Urinary bladder (tissue), 4 donors: Measurements from ENCODE around the gene MIER2. TPM values are rescaled to one million over a fixed set of nuclear protein-coding genes. Genes with fewer than 3 reads are reported as not detected.

Source experiments
- DNase-seq: peaks from one replicate; pipeline ENCODE4 v3.0.0-alpha.2; 2015; ENCODE audit errors: extremely low spot score
- H3K27ac ChIP-seq: one replicate; pipeline ENCODE4 v1.5.1; 2013; ENCODE audit warnings: low read depth, mild to moderate bottlenecking, moderate library complexity
- H3K36me3 ChIP-seq: one replicate; pipeline ENCODE4 v1.6.1; 2013; ENCODE audit warnings: mild to moderate bottlenecking, moderate library complexity; ENCODE audit not compliant: insufficient read depth
- H3K4me1 ChIP-seq: one replicate; pipeline ENCODE4 v1.6.1; 2013; ENCODE audit warnings: mild to moderate bottlenecking, moderate library complexity; ENCODE audit not compliant: insufficient read depth
- H3K4me3 ChIP-seq: one replicate; pipeline ENCODE4 v1.5.1; 2013; ENCODE audit warnings: low read depth, low read length
- WGBS: extraction: QIAGEN DNeasy Blood & Tissue Kit; methylation state at CpG from one replicate; pipeline ENCODE4 v1.1.7; 2013; 5-methylcytosine and 5-hydroxymethylcytosine counted together
- polyA plus RNA-seq: library from polyadenylated mRNA; stranded (reverse); fragments of 200-250 nt; gene quantifications from one replicate; pipeline ENCODE4 v1.2.3, GENCODE V29; 2013
- total RNA-seq: library from RNA; depleted of rRNA; stranded (reverse); fragments of >200 nt; gene quantifications from one replicate; pipeline ENCODE4 v1.2.3, GENCODE V29; 2014
- donor health status: healthy with polysubstance abuse.
- donor health status: healthy.

The MIER2 gene
- total and polyA plus RNA-seq, 2 donors, result 16.0 to 30.4 TPM

DNA sequence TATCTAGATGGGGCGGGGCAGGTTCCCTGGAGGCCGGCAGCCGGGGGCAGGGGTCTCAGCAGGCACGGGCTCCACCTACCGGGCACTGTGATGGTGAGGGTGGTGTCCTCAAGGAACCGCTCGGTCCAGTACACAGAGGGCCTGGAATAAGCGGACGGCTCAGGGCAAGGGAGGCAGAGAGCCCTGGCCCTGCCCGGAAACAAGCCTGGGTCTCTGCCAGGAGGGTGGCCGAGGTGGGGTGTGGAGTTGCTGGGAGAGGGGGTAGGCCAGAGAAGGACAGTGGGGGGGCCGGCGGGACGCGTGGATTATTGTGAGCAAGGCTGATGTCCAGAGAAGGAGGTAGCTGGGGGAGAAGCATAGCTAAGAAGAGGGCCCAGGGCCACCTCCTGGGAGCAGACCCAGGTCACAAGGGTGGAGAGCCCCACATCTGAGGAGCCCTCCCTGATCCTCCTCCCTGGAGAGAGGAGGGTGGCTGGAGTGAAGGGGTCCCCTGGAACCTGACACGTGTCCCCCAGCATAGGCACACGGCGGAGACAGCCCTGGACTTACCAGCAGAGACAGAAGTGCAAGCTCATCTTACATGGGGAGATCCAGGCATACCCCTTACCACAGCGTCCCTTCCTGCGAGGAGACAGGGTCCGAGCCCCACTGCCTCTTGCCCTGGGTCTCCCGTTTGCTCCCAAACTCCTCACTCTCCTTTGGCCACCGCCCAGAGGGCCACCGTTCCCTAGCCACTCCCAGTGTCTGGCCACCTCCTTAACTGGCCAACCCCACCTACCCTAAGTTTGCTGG is 29.0 kb upstream of the MIER2 start:
- no peak overlapping the region for H3K27ac ChIP-seq
- H3K36me3 ChIP-seq, result no peaks in the 10 kb centered on the region
- no peak for DNase-seq
- no peak overlapping the region for H3K4me3 ChIP-seq
- WGBS, result 80% methylated on average over 24 of the region's 24 CpGs
- no peaks in the 10 kb centered on the region for H3K4me1 ChIP-seq

DNA sequence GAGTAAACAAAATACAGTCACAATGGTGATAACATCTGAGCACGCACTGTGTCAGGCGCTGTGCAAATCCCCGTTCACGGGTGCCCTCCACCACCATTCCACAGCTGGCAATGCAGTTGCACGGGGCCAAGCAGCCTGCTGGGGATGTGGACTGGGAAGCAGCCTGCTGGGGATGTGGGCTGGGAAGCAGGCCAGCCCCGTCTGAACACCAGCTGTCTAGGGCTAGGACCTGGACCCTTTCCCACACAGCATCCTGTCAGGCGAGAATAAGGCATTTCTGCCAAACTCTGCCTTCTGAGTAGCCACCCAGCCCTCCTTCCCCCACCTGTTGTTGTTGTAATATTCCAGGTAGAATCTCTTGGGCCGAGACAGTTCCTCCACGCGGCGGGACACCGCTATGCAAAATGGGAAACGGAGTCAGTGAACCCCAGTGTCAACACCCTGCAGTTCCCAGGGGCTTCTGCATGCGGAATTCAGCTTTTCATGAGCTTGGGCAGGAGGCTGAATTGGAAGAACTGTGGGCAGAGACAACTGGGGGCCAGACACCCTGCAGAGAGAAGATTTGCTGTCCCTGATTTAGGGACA is 27.8 kb upstream of the MIER2 start:
- WGBS, result 27% methylated on average over 14 of the region's 14 CpGs
- no peaks in the 10 kb centered on the region for H3K36me3 ChIP-seq

DNA sequence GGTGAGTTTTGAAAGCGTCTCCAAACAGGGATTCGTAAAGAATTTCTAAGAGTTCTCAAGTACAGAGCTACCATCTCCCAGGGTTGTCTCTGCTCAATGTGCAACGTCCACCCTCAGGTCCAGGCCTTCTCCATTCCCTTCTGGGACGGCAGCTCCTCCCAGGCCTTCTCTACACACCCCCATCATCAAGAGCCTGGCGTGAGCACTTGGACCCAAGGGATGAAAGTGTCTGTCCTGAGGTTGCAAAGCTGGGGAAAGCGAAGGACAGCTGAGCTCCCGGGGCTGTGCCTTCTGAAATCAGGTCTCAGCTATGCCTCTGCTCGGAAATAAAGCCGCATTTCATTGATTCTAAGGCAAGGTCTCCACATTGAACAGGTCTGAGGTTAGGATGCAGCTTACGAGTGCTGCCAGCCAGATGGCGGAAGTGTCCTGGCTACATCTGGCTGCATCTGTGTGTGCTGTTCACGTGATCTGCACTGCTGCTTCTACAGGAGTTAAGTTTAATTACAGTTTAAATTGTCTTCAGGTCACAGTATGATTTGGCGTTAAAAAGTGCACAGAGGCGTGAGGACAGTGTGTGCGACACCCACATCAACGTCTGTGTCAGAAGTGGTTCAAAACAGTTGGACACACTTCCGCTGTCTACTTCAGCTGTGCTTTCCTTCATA is 27.0 kb upstream of the MIER2 start:
- Histone ChIP-seq H3K27ac (no peak overlapping the region), H3K36me3 (no peaks in the 10 kb centered on the region), H3K4me3 (no peak overlapping the region), H3K4me1 (no peaks in the 10 kb centered on the region)
- DNase-seq, result no peak
- WGBS, result 51% methylated on average over 17 of the region's 17 CpGs

More for the DNA sequence above, 27.8 kb upstream of the MIER2 start:
- Histone ChIP-seq H3K4me3 (no peak overlapping the region), H3K4me1 (no peaks in the 10 kb centered on the region), H3K27ac (no peak overlapping the region)
- peak; percentile 21 for DNase-seq

DNA sequence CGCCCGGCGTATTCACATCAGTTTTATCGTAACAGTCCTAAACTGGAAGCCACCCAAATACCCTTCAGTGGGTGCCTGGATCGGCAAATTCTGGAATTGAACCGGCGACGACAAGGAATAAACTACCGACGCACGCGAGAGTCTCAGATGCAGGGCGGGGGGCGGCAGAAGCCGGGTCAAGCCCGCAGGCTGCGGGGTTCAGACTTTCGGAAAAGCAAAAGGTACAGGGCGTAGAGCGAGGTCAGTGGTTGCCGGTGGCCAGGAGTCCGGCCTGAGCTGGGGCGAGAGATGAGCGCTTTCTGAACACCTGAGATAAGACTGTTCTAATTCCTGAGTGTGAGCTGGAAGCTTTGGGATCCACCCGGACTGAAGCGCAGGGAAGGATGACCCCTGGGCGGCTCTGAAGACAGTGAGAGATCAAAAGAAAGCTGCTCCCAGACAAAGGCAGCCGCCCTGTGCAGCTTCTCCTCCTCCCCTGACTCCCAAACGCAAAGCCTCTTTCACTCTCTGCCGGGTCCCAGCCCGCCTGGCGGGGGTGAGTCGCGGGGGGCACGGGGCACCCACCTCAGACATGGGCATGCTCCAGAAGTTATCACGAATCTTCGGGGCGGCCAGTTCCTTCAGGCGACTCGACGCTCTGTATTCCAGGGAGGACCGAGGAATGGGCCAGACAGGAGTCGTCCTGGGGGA is 26.2 kb upstream of the MIER2 start:
- no peaks in the 10 kb centered on the region for H3K4me1 ChIP-seq
- no peaks in the 10 kb centered on the region for H3K36me3 ChIP-seq
- WGBS, result 89% methylated on average over 43 of the region's 43 CpGs
- H3K27ac ChIP-seq, result no peak overlapping the region
- no peak for DNase-seq
- no peak overlapping the region for H3K4me3 ChIP-seq

DNA sequence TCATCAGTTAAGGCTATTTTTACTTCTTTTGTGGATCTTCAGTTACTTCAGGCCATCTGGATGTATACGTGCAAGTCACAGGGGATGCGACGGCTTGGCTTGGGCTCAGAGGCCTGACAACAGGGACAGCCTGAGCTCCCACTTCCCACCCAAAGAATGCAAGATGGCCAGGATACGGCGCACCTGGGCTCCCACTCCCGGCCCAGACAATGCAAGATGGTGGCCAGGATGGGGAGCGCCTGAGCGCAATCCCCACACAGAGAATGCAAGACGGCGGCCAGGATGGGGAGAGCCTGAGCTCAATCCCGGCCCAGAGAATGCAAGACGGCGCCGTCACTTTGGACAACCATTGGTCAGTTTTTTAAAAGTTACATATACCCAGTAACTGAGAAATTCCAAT is 25.3 kb upstream of the MIER2 start:
- H3K4me1 ChIP-seq, result no peaks in the 10 kb centered on the region
- WGBS, result 97% methylated on average over 14 of the region's 14 CpGs
- no peak for DNase-seq
- no peak overlapping the region for H3K27ac ChIP-seq
- no peaks in the 10 kb centered on the region for H3K36me3 ChIP-seq
- H3K4me3 ChIP-seq, result no peak overlapping the region

DNA sequence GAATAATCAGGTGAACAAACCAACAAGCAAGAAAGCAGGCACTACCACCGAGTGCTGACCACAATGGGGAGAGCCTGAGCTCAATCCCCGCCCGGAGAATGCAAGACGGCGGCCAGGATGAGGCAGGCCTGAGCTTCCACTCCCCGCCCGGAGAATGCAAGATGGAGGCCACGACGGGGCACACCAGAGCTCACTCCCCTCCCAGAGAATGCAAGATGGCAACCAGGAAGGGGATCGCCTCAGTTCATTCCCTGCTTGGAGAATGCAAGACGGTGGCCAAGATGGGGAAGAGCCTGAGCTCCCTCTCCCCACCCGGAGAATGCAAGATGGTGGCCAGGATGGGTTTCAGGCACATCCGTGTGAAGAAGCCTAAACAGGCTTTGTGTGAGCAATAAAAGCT is 24.7 kb upstream of the MIER2 start:
- Histone ChIP-seq H3K27ac (no peak overlapping the region), H3K36me3 (no peaks in the 10 kb centered on the region), H3K4me3 (no peak overlapping the region), H3K4me1 (no peaks in the 10 kb centered on the region)
- 89% methylated on average over 13 of the region's 13 CpGs for WGBS
- DNase-seq, result no peak

DNA sequence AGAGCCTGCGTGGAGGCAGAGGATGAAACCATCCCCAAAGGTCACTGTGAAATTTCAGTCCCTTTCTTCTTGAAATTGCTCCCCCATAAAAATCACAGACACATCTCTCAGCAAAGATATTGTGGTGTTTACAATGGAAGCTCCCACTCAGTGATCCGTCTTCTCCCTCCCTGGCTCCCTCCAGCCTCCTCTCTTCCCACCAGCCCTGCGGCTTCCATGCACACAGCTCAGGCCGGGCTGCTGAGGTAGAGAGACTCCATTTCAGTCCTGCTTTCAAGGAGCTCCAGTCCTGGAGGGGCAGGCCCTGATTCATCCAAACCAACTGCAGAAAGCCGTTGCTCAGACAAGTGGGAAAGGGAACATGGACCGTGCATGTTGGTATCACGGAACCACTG is 24.0 kb upstream of the MIER2 start:
- no peak for DNase-seq
- no peak overlapping the region for H3K4me3 ChIP-seq
- no peaks in the 10 kb centered on the region for H3K4me1 ChIP-seq
- no peak overlapping the region for H3K27ac ChIP-seq
- H3K36me3 ChIP-seq, result no peaks in the 10 kb centered on the region
- WGBS, result 72% methylated on average over 7 of the region's 7 CpGs

DNA sequence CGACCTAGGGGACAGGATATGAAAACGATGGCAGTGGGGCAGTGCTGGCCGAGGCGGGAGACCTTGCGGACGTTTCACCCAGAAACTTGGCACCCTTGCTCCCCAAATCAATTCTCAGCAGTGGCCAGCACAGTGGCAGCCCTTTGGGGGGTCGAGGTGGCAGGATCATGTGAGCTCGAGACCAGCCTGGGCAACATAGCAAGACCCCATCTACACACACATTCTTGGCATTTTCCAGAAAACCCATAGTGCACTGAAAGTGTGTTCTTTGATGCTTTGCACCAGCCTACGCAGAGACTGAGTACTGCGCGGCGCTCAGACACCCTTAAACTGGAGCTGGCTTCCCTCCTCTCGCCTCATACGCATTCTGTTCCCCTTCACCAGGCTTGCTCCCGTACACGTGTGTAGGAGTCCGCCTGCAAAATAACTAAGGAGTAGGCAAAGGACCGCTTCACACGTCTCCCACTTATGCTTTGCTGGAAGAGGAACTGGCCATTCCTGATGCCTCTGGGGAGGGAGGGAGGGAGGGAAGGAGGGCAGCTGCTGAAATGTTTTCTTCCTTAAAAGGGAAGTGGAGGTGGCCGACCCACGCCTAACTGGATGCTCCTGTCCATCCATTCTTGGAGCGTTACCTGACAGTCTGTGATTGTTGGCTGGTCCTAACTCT is 23.5 kb upstream of the MIER2 start:
- no peak overlapping the region for H3K4me3 ChIP-seq
- DNase-seq, result no peak

DNA sequence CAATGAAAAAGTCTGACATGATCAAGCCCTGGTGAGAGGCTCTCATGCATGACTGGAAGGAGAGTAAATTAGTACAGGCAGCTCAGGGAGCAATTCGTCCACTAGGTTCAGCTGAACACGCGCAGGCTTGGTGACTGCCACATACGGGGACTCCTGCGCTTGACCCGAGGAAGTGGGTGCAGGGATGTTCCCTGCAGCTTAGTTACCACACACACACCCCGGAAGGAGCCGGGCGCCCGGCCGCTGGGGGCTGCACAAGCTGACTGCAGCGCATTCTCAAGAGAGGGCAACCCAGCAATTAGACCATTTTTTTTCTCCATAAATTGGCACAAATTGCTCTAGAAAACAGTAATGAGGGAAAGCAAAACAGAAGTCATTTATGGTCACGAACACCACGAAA is 23.0 kb upstream of the MIER2 start:
- 92% methylated on average over 14 of the region's 14 CpGs for WGBS
- no peak overlapping the region for H3K4me3 ChIP-seq
- no peak overlapping the region for H3K27ac ChIP-seq
- no peaks in the 10 kb centered on the region for H3K4me1 ChIP-seq
- H3K36me3 ChIP-seq, result no peaks in the 10 kb centered on the region
- no peak for DNase-seq

More for the DNA sequence above, 23.5 kb upstream of the MIER2 start:
- no peaks in the 10 kb centered on the region for H3K36me3 ChIP-seq
- no peaks in the 10 kb centered on the region for H3K4me1 ChIP-seq
- no peak overlapping the region for H3K27ac ChIP-seq
- WGBS, result 76% methylated on average over 22 of the region's 22 CpGs

DNA sequence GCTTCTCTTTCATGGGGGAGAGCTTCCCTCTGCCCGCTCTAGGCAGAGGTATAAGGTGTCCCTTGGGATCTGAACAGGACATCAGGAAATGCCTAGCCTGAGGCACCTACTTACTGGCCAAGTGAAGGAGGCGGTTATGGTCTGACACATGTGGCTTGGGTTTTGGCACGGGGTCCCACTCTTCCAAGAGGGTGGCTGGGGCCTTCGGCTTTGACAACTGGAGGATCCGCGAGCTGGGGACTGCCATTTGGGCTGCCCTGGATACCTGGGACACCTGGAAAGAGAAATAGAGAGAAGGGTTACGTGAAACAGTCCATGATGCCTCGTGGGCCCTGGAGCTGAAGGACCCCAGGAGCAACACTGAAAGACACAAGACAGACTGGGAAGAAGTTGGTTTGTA is 22.4 kb upstream of the MIER2 start:
- DNase-seq, result no peak
- Histone ChIP-seq H3K4me3 (no peak overlapping the region), H3K4me1 (no peaks in the 10 kb centered on the region), H3K27ac (no peak overlapping the region), H3K36me3 (no peaks in the 10 kb centered on the region)
- WGBS, result 94% methylated on average over 8 of the region's 8 CpGs

DNA sequence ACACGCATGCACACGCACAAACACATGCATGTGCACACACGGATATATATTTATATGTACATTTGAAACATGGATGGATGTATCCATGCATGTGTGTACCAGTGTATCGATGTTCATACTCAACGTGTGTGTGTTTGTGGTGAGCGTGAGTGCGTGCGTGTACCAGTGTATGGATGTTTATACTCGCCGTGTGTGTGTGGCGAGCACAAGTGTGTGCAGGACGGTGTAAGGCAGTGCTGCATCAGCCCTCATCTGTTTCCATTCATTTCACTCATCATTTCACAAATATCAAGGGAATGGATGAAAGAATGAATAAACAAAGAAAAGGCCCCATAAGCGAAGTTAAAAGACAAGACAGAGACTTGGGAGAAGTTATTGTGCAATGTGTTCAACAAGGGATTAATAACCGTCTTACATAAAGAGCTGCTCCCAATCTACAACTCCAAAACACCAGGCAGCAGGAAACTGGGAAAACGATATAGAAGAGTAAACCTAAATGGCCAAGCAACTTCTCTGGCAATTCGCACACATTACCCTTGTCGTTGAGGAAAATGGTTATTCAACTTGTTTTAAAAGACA is 21.7 kb upstream of the MIER2 start:
- 86% methylated on average over 17 of the region's 17 CpGs for WGBS
- no peaks in the 10 kb centered on the region for H3K4me1 ChIP-seq
- no peak overlapping the region for H3K4me3 ChIP-seq
- H3K27ac ChIP-seq, result no peak overlapping the region
- H3K36me3 ChIP-seq, result no peaks in the 10 kb centered on the region
- DNase-seq, result no peak

DNA sequence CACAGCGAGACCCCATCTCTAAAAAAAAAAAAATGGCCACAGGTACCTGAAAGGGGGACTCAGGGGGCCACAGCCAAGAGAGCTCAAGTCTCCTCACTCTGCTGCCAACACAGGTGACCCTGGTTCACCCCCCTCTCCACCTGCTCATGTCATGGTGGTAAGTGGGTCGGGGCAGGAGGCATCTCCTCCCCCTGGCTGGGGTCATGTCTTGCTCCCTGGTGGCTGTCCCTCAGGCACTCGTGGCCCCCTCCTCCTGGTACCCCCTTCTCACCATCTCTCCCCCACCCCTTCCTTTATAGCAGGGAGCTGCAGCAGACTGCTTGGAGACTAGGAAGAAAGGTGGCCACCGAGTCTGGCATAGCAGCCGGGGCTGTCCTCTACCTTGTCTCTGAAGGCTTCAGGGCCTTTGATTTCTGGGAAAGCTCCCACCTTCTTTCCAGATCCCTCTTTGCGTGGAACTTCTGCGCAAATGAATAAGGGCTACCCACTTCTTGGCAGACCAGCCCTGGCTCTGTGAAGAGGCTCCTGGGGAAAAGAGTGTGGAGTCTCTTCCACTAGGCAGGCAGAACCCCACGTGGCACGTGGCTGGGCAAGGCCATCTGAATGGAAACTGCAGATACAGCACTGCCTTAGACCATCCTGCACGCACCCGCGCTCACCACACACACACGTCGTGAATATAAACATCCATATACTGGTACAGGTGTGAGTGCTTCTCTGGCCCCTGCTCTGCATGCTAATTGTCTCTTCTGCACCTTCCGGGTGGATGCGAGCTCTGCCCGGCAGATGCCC is 20.1 kb upstream of the MIER2 start:
- no peaks in the 10 kb centered on the region for H3K36me3 ChIP-seq
- H3K4me3 ChIP-seq, result no peak overlapping the region
- DNase-seq, result no peak
- H3K27ac ChIP-seq, result no peak overlapping the region
- no peaks in the 10 kb centered on the region for H3K4me1 ChIP-seq
- 67% methylated on average over 17 of the region's 17 CpGs for WGBS
